ENCODE data around the gene RTL3.

RTL3 gene

DNA sequence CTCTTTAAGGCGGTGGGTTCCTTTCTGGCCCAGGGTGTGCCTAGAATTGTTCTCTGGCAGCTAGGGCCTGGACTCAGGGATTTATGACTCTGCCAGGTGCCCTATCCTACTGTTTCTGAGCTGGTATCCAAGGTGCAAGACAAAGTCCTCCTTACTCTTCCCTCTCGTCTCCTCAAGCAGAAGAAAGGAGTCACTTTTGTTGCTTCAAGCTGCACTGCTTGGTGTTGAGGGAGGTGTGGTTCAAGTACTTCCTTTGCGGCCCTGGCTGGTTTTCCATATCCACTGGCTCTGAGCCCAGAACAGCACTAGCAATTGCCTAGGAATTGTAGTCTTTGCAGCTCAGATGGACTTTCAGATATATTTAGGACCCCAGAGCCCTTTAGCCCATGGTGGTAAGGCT, 39.3 kb downstream of the RTL3 start:
- no peak for DNase-seq

GRCh38 chrX:78618987-78619386, 40.1 kb downstream of the RTL3 start:
- no peak for DNase-seq

GRCh38 chrX:78614264-78614663, 44.9 kb downstream of the RTL3 start:
- DNase-seq, result no peak

Measured in T-helper 2 cell (primary cell).